ENCODE measurements around the gene BORCS6. TPM values are rescaled to one million over a fixed set of nuclear protein-coding genes. Genes with fewer than 3 reads are reported as not detected.

Gene BORCS6
- total and polyA plus RNA-seq, 9 of the 15 experiments (the other 6 are each of a cell fraction or from before 2014, with no cell fraction given): 0.01 to 7.4 (median 2.3) TPM

DNA sequence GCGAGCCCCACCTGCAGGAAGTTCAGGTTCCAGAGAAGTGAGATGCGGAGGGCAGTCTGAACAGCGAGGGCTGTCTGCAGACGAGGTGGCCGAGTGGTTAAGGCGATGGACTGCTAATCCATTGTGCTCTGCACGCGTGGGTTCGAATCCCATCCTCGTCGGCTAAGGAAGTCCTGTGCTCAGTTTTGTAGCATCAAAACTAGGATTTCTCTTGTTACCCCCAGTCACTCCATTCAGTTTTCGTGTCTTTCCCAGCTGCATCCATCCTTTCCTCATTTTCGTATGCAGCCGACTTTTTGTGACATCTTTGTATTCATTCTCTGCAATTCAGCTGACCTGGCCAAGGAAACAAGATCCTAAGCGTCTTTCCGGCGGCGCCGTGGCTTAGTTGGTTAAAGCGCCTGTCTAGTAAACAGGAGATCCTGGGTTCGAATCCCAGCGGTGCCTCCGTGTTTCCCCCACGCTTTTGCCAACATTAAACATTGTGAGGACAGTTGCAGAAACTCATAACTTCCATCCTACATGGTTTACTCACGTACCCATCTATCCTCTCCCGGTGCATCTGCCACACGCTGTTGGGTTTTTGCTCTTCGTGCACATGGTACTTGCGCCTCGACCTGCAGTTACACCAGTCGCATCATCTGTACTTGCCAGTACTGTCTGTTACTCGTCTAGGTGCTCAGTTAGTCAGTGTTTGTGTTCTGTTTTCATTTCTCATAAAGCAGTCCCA is 3.0 kb downstream of the BORCS6 start (continued):
- TF ChIP-seq, protein P1, sequence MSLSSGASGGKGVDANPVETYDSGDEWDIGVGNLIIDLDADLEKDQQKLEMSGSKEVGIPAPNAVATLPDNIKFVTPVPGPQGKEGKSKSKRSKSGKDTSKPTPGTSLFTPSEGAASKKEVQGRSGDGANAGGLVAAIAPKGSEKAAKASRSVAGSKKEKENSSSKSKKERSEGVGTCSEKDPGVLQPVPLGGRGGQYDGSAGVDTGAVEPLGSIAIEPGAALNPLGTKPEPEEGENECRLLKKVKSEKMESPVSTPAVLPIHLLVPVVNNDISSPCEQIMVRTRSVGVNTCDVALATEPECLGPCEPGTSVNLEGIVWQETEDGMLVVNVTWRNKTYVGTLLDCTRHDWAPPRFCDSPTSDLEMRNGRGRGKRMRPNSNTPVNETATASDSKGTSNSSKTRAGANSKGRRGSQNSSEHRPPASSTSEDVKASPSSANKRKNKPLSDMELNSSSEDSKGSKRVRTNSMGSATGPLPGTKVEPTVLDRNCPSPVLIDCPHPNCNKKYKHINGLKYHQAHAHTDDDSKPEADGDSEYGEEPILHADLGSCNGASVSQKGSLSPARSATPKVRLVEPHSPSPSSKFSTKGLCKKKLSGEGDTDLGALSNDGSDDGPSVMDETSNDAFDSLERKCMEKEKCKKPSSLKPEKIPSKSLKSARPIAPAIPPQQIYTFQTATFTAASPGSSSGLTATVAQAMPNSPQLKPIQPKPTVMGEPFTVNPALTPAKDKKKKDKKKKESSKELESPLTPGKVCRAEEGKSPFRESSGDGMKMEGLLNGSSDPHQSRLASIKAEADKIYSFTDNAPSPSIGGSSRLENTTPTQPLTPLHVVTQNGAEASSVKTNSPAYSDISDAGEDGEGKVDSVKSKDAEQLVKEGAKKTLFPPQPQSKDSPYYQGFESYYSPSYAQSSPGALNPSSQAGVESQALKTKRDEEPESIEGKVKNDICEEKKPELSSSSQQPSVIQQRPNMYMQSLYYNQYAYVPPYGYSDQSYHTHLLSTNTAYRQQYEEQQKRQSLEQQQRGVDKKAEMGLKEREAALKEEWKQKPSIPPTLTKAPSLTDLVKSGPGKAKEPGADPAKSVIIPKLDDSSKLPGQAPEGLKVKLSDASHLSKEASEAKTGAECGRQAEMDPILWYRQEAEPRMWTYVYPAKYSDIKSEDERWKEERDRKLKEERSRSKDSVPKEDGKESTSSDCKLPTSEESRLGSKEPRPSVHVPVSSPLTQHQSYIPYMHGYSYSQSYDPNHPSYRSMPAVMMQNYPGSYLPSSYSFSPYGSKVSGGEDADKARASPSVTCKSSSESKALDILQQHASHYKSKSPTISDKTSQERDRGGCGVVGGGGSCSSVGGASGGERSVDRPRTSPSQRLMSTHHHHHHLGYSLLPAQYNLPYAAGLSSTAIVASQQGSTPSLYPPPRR (CRISPR knock-in tag; IDR thresholded peaks at IDR 0.05; ENCODE audit: borderline replicate concordance): no peak
- TF ChIP-seq ZFP30 (CRISPR knock-in tag; IDR thresholded peaks at IDR 0.05; ENCODE audit: borderline replicate concordance) (no peak), SNIP1 (IDR thresholded peaks at IDR 0.05; ENCODE audit: low read depth) (no peak), MCM2 (IDR thresholded peaks at IDR 0.05; ENCODE audit: low read depth) (no peak), CHD2 (IDR thresholded peaks at IDR 0.05; ENCODE audit: low read depth, low read length) (0 out of 2 replicates have a peak, but pooled peaks have one; percentile 36), YY1 (IDR thresholded peaks at IDR 0.05; ENCODE audit: borderline replicate concordance in 1 of 3, control insufficient read depth in 1 of 3, extremely low read depth in 1 of 3, insufficient read depth in 3 of 3, insufficient read length in 1 of 3, insufficient replicate concordance in 2 of 3, low read depth in 1 of 3, low read length in 2 of 3) (peak in 2 of 3 experiments; percentile 4 to 7), FOXK1 (CRISPR knock-in tag; IDR thresholded peaks at IDR 0.05; ENCODE audit: borderline replicate concordance) (no peak), MAFG (tag; conservative IDR thresholded peaks at IDR 0.05) (no peak)
- TF ChIP-seq, protein P2, sequence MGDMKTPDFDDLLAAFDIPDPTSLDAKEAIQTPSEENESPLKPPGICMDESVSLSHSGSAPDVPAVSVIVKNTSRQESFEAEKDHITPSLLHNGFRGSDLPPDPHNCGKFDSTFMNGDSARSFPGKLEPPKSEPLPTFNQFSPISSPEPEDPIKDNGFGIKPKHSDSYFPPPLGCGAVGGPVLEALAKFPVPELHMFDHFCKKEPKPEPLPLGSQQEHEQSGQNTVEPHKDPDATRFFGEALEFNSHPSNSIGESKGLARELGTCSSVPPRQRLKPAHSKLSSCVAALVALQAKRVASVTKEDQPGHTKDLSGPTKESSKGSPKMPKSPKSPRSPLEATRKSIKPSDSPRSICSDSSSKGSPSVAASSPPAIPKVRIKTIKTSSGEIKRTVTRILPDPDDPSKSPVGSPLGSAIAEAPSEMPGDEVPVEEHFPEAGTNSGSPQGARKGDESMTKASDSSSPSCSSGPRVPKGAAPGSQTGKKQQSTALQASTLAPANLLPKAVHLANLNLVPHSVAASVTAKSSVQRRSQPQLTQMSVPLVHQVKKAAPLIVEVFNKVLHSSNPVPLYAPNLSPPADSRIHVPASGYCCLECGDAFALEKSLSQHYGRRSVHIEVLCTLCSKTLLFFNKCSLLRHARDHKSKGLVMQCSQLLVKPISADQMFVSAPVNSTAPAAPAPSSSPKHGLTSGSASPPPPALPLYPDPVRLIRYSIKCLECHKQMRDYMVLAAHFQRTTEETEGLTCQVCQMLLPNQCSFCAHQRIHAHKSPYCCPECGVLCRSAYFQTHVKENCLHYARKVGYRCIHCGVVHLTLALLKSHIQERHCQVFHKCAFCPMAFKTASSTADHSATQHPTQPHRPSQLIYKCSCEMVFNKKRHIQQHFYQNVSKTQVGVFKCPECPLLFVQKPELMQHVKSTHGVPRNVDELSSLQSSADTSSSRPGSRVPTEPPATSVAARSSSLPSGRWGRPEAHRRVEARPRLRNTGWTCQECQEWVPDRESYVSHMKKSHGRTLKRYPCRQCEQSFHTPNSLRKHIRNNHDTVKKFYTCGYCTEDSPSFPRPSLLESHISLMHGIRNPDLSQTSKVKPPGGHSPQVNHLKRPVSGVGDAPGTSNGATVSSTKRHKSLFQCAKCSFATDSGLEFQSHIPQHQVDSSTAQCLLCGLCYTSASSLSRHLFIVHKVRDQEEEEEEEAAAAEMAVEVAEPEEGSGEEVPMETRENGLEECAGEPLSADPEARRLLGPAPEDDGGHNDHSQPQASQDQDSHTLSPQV (IDR thresholded peaks at IDR 0.05): peak; percentile 71
- TF ChIP-seq, protein P3, sequence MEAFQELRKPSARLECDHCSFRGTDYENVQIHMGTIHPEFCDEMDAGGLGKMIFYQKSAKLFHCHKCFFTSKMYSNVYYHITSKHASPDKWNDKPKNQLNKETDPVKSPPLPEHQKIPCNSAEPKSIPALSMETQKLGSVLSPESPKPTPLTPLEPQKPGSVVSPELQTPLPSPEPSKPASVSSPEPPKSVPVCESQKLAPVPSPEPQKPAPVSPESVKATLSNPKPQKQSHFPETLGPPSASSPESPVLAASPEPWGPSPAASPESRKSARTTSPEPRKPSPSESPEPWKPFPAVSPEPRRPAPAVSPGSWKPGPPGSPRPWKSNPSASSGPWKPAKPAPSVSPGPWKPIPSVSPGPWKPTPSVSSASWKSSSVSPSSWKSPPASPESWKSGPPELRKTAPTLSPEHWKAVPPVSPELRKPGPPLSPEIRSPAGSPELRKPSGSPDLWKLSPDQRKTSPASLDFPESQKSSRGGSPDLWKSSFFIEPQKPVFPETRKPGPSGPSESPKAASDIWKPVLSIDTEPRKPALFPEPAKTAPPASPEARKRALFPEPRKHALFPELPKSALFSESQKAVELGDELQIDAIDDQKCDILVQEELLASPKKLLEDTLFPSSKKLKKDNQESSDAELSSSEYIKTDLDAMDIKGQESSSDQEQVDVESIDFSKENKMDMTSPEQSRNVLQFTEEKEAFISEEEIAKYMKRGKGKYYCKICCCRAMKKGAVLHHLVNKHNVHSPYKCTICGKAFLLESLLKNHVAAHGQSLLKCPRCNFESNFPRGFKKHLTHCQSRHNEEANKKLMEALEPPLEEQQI (IDR thresholded peaks at IDR 0.05): peak; percentile 87
- TF ChIP-seq, protein P4, sequence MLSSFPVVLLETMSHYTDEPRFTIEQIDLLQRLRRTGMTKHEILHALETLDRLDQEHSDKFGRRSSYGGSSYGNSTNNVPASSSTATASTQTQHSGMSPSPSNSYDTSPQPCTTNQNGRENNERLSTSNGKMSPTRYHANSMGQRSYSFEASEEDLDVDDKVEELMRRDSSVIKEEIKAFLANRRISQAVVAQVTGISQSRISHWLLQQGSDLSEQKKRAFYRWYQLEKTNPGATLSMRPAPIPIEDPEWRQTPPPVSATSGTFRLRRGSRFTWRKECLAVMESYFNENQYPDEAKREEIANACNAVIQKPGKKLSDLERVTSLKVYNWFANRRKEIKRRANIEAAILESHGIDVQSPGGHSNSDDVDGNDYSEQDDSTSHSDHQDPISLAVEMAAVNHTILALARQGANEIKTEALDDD (IDR thresholded peaks at IDR 0.05): peak; percentile 86
